Fibroblast of lung (primary cell): ENCODE measurements around the gene AMIGO1.

ENCODE experiments used
- EZH2 ChIP-seq: IDR thresholded peaks from 2 replicates; pipeline ENCODE4 v1.5.1; 2012; ENCODE audit warnings: low read length, control low read depth, mild to moderate bottlenecking; ENCODE audit errors: missing control alignments
- TF ChIP-seq, protein P1 (sequence below), 2 donors: IDR thresholded peaks in 1 of 2; conservative IDR thresholded peaks in 1 of 2; 1 replicate in 1 of 2; 2 replicates in 1 of 2; pipeline ENCODE4 v1.5.1; 2011 to 2012; ENCODE audit warnings: low read length in 2 of 2, control low read depth in 1 of 2, inconsistent platforms in 1 of 2, low read depth in 1 of 2, mild to moderate bottlenecking in 1 of 2

GRCh38 chr1:109530457-109531087, 21.0 kb upstream of the AMIGO1 start:
- TF ChIP-seq, protein P1, sequence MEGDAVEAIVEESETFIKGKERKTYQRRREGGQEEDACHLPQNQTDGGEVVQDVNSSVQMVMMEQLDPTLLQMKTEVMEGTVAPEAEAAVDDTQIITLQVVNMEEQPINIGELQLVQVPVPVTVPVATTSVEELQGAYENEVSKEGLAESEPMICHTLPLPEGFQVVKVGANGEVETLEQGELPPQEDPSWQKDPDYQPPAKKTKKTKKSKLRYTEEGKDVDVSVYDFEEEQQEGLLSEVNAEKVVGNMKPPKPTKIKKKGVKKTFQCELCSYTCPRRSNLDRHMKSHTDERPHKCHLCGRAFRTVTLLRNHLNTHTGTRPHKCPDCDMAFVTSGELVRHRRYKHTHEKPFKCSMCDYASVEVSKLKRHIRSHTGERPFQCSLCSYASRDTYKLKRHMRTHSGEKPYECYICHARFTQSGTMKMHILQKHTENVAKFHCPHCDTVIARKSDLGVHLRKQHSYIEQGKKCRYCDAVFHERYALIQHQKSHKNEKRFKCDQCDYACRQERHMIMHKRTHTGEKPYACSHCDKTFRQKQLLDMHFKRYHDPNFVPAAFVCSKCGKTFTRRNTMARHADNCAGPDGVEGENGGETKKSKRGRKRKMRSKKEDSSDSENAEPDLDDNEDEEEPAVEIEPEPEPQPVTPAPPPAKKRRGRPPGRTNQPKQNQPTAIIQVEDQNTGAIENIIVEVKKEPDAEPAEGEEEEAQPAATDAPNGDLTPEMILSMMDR (conservative IDR thresholded peaks at IDR 0.05 in 1 of 2, IDR thresholded peaks at IDR 0.05 in 1 of 2; ENCODE audit: low read depth in 1 of 2, low read length in 2 of 2), result no peak
- TF ChIP-seq EZH2, result no peak
